ENCODE measurements around the gene ARGLU1. TPM values are rescaled to one million over a fixed set of nuclear protein-coding genes. Genes with fewer than 3 reads are reported as not detected.

ARGLU1 gene
- total and polyA plus RNA-seq, 2 experiments from 2014 or later = 121 to 126 TPM

DNA sequence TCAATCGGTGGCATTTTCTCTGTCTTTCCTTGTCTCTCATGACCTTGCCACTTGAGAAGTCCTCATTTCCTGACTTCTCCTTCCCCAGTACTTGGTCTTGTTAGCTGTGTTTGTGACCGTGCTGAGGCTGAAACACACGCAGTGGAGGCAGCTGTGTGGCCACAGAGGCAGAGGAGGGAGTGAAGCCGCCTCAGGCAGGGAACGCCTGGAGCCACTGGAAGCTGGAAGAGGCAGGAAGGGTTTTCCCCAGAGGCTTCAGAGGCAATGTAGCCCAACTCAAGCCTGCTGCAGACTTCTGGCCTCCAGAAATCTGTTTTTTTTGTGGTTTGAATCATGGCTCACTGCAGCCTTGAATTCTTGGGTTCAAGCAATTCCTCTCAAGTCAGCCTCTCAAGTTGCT, 29.2 kb upstream of the ARGLU1 start:
- no peaks in the 10 kb centered on the region for H3K4me1 ChIP-seq (ENCODE audit: insufficient read depth)
- H3K9me3 ChIP-seq (ENCODE audit: low read depth) = no peaks in the 10 kb centered on the region
- H3K27me3 ChIP-seq = no peaks in the 10 kb centered on the region
- H2AFZ ChIP-seq = no peak overlapping the region
- no peaks in the 10 kb centered on the region for H3K79me2 ChIP-seq
- H3K4me3 ChIP-seq = no peak overlapping the region
- no peak for TF ChIP-seq EZH2 (IDR thresholded peaks at IDR 0.05; ENCODE audit: borderline replicate concordance)
- TF ChIP-seq, protein P1, sequence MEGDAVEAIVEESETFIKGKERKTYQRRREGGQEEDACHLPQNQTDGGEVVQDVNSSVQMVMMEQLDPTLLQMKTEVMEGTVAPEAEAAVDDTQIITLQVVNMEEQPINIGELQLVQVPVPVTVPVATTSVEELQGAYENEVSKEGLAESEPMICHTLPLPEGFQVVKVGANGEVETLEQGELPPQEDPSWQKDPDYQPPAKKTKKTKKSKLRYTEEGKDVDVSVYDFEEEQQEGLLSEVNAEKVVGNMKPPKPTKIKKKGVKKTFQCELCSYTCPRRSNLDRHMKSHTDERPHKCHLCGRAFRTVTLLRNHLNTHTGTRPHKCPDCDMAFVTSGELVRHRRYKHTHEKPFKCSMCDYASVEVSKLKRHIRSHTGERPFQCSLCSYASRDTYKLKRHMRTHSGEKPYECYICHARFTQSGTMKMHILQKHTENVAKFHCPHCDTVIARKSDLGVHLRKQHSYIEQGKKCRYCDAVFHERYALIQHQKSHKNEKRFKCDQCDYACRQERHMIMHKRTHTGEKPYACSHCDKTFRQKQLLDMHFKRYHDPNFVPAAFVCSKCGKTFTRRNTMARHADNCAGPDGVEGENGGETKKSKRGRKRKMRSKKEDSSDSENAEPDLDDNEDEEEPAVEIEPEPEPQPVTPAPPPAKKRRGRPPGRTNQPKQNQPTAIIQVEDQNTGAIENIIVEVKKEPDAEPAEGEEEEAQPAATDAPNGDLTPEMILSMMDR (IDR thresholded peaks at IDR 0.05; ENCODE audit: poor library complexity) = no peak
- no peak for TF ChIP-seq EZH2phosphoT487 (IDR thresholded peaks at IDR 0.05; ENCODE audit: low read depth, severe bottlenecking, unreplicated experiment)
- no peak overlapping the region for H3K4me2 ChIP-seq
- no peaks in the 10 kb centered on the region for H3K36me3 ChIP-seq (replicated peaks; ENCODE audit: insufficient read depth, low read depth)
- WGBS (ENCODE audit: low lambda C conversion rate, missing lambda C conversion rate) = 92% methylated on average over 5 of the region's 5 CpGs
- H3K27ac ChIP-seq = no peak overlapping the region
- no peaks in the 10 kb centered on the region for H4K20me1 ChIP-seq (ENCODE audit: insufficient read depth, poor library complexity, severe bottlenecking)
- H3K9me2 ChIP-seq (replicated peaks; ENCODE audit: insufficient read depth) = no peaks in the 10 kb centered on the region
- no peak for DNase-seq (ENCODE audit: low spot score)

DNA sequence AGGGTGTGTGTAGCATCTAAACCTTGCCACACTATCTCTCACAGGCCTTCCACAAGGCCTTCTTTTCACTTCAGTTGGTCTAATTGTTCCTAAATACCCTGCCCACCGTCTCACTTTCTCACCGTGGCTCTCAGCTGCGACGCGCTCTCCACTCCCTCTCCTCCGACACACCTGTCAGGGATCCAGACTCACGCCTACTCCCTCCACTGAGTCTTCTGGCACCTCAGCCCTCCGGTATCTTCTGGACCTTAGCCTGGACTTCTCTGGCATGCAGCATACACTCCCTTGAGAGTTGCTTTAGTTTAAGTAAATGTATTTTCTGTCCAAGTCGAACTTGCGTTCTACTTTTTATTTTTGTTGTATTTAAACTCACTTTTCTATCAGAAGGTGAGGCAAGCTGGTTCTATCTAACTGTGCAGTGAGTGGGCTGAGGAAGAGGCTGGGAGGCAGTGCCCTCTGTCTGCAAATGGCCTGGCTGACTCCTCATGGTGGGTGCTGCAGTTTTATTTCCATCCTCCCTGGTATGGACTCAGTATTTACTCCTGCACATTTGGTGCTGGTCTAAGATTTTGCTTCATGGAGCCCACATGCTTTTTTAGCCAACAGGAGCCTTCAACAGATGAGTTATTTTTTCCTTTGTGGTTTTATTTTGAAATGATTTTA, 28.5 kb upstream of the ARGLU1 start:
- DNase-seq (ENCODE audit: low spot score) = no peak
- Histone ChIP-seq H3K9me3 (ENCODE audit: low read depth) (no peaks in the 10 kb centered on the region), H3K9me2 (replicated peaks; ENCODE audit: insufficient read depth) (no peaks in the 10 kb centered on the region), H4K20me1 (ENCODE audit: insufficient read depth, poor library complexity, severe bottlenecking) (no peaks in the 10 kb centered on the region), H3K79me2 (no peaks in the 10 kb centered on the region), H3K36me3 (replicated peaks; ENCODE audit: insufficient read depth, low read depth) (no peaks in the 10 kb centered on the region), H3K27me3 (no peaks in the 10 kb centered on the region), H3K4me3 (no peak overlapping the region), H2AFZ (no peak overlapping the region), H3K27ac (no peak overlapping the region), H3K4me1 (ENCODE audit: insufficient read depth) (no peaks in the 10 kb centered on the region), H3K4me2 (no peak overlapping the region)
- 93% methylated on average over 10 of the region's 10 CpGs for WGBS (ENCODE audit: low lambda C conversion rate, missing lambda C conversion rate)
- TF ChIP-seq EZH2 (IDR thresholded peaks at IDR 0.05; ENCODE audit: borderline replicate concordance) (no peak), EZH2phosphoT487 (IDR thresholded peaks at IDR 0.05; ENCODE audit: low read depth, severe bottlenecking, unreplicated experiment) (no peak)
- TF ChIP-seq, protein P1 (IDR thresholded peaks at IDR 0.05; ENCODE audit: poor library complexity) = no peak

DNA sequence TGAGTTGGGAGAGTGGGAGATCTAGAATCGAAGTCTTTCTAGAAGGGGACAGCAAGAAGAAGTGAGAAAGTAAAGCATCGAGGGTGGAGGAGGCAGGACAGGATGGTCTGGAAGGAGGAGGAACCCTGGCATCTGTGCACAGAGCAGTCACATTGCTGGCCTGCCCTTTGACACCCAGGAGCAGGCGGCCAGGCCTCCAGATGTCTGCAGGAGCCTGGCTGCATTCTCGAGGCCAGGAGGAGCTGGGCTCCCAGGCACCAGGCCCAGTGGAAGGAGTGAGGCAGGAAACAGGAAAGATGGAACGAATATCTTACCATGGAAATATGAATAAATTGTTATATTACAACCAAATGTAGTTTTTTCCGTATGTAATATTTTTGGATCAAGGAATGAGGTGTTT, 27.7 kb upstream of the ARGLU1 start:
- 86% methylated on average over 6 of the region's 6 CpGs for WGBS (ENCODE audit: low lambda C conversion rate, missing lambda C conversion rate)
- no peaks in the 10 kb centered on the region for H3K9me2 ChIP-seq (replicated peaks; ENCODE audit: insufficient read depth)
- no peak overlapping the region for H3K27ac ChIP-seq
- no peaks in the 10 kb centered on the region for H3K36me3 ChIP-seq (replicated peaks; ENCODE audit: insufficient read depth, low read depth)
- no peak overlapping the region for H3K4me3 ChIP-seq
- H3K4me2 ChIP-seq = no peak overlapping the region
- H4K20me1 ChIP-seq (ENCODE audit: insufficient read depth, poor library complexity, severe bottlenecking) = no peaks in the 10 kb centered on the region
- DNase-seq (ENCODE audit: low spot score) = no peak
- no peaks in the 10 kb centered on the region for H3K27me3 ChIP-seq
- TF ChIP-seq EZH2phosphoT487 (IDR thresholded peaks at IDR 0.05; ENCODE audit: low read depth, severe bottlenecking, unreplicated experiment) (no peak), EZH2 (IDR thresholded peaks at IDR 0.05; ENCODE audit: borderline replicate concordance) (no peak)
- TF ChIP-seq, protein P1 (IDR thresholded peaks at IDR 0.05; ENCODE audit: poor library complexity) = no peak
- no peaks in the 10 kb centered on the region for H3K4me1 ChIP-seq (ENCODE audit: insufficient read depth)
- H3K9me3 ChIP-seq (ENCODE audit: low read depth) = no peaks in the 10 kb centered on the region
- no peak overlapping the region for H2AFZ ChIP-seq
- no peaks in the 10 kb centered on the region for H3K79me2 ChIP-seq

Data from hepatocyte (in vitro differentiated cells).